ENCODE measurements around the gene CDK1. TPM values are rescaled to one million over a fixed set of nuclear protein-coding genes. Genes with fewer than 3 reads are reported as not detected.

Gene CDK1
- polyA plus RNA-seq, 4 donors: 2.7 to 38.1 (median 18.8) TPM

- H3K4me1 ChIP-seq (ENCODE audit: control insufficient read depth in 3 of 3, insufficient read depth in 2 of 3, low read depth in 1 of 3, low read length in 2 of 3): peaks cover 0 to 4% (median 2%) of the 10 kb centered on the region in 3 donors
- H3K36me3 ChIP-seq (ENCODE audit: control insufficient read depth in 3 of 3, insufficient read depth in 2 of 3, low read depth in 1 of 3, low read length in 3 of 3): peaks cover 0 to 3% (median 0%) of the 10 kb centered on the region in 3 donors
- no peak for FAIRE-seq
- 89 to 98% (median 95%) methylated on average over 3 of the region's 3 CpGs for WGBS, 3 donors
- H3K4me3 ChIP-seq (ENCODE audit: low read depth in 1 of 3, low read length in 3 of 3): no peak overlapping the region
- no peak overlapping the region for H3K27ac ChIP-seq (ENCODE audit: low read depth in 1 of 3, low read length in 2 of 3)
- no peaks in the 10 kb centered on the region for H3K9me3 ChIP-seq (ENCODE audit: control insufficient read depth in 2 of 2, insufficient read depth in 1 of 2, low read depth in 1 of 2, low read length in 1 of 2)
- DNase-seq: no peak
- H3K27me3 ChIP-seq (ENCODE audit: control insufficient read depth in 3 of 3, insufficient read depth in 3 of 3, low read length in 3 of 3): no peaks in the 10 kb centered on the region
Measured at GRCh38 chr10:60784641-60785040, 6.4 kb downstream of the CDK1 start.

GRCh38 chr10:60788544-60788943 is 10.3 kb downstream of the CDK1 start:
- no peak overlapping the region for H3K4me3 ChIP-seq (ENCODE audit: low read depth in 1 of 3, low read length in 3 of 3)
- no peaks in the 10 kb centered on the region for H3K4me1 ChIP-seq (ENCODE audit: control insufficient read depth in 3 of 3, insufficient read depth in 2 of 3, low read depth in 1 of 3, low read length in 2 of 3)
- H3K27me3 ChIP-seq (ENCODE audit: control insufficient read depth in 3 of 3, insufficient read depth in 3 of 3, low read length in 3 of 3): no peaks in the 10 kb centered on the region
- H3K9me3 ChIP-seq (ENCODE audit: control insufficient read depth in 2 of 2, insufficient read depth in 1 of 2, low read depth in 1 of 2, low read length in 1 of 2): no peaks in the 10 kb centered on the region
- FAIRE-seq (no peak), DNase-seq (no peak)
- H3K27ac ChIP-seq (ENCODE audit: low read depth in 1 of 3, low read length in 2 of 3): no peak overlapping the region
- peaks cover 0 to 3% (median 0%) of the 10 kb centered on the region in 3 donors for H3K36me3 ChIP-seq (ENCODE audit: control insufficient read depth in 3 of 3, insufficient read depth in 2 of 3, low read depth in 1 of 3, low read length in 3 of 3)

GRCh38 chr10:60789340-60789739 is 11.1 kb downstream of the CDK1 start:
- no peaks in the 10 kb centered on the region for H3K9me3 ChIP-seq (ENCODE audit: control insufficient read depth in 2 of 2, insufficient read depth in 1 of 2, low read depth in 1 of 2, low read length in 1 of 2)
- H3K27me3 ChIP-seq (ENCODE audit: control insufficient read depth in 3 of 3, insufficient read depth in 3 of 3, low read length in 3 of 3): no peaks in the 10 kb centered on the region
- WGBS, 3 donors: 45 to 90% (median 75%) methylated on average over 4 of the region's 4 CpGs
- FAIRE-seq: no peak
- H3K4me1 ChIP-seq (ENCODE audit: control insufficient read depth in 3 of 3, insufficient read depth in 2 of 3, low read depth in 1 of 3, low read length in 2 of 3): no peaks in the 10 kb centered on the region
- no peak overlapping the region for H3K27ac ChIP-seq (ENCODE audit: low read depth in 1 of 3, low read length in 2 of 3)
- H3K4me3 ChIP-seq (ENCODE audit: low read depth in 1 of 3, low read length in 3 of 3): no peak overlapping the region
- H3K36me3 ChIP-seq (ENCODE audit: control insufficient read depth in 3 of 3, insufficient read depth in 2 of 3, low read depth in 1 of 3, low read length in 3 of 3): peaks cover 0 to under 1% (median 0%) of the 10 kb centered on the region in 3 donors
- no peak for DNase-seq

- Histone ChIP-seq H3K27me3 (ENCODE audit: control insufficient read depth in 3 of 3, insufficient read depth in 3 of 3, low read length in 3 of 3) (no peaks in the 10 kb centered on the region), H3K4me3 (ENCODE audit: low read depth in 1 of 3, low read length in 3 of 3) (no peak overlapping the region), H3K36me3 (ENCODE audit: control insufficient read depth in 3 of 3, insufficient read depth in 2 of 3, low read depth in 1 of 3, low read length in 3 of 3) (no peaks in the 10 kb centered on the region), H3K9me3 (ENCODE audit: control insufficient read depth in 2 of 2, insufficient read depth in 1 of 2, low read depth in 1 of 2, low read length in 1 of 2) (no peaks in the 10 kb centered on the region), H3K4me1 (ENCODE audit: control insufficient read depth in 3 of 3, insufficient read depth in 2 of 3, low read depth in 1 of 3, low read length in 2 of 3) (no peaks in the 10 kb centered on the region), H3K27ac (ENCODE audit: low read depth in 1 of 3, low read length in 2 of 3) (no peak overlapping the region)
- WGBS, 3 donors: 93 to 96% (median 94%) methylated on average over 4 of the region's 4 CpGs
- FAIRE-seq: no peak
- no peak for DNase-seq
Measured at GRCh38 chr10:60794953-60795352, 16.7 kb downstream of the CDK1 start.

GRCh38 chr10:60795465-60796202 is 17.4 kb downstream of the CDK1 start:
- no peak for FAIRE-seq
- H3K27ac ChIP-seq (ENCODE audit: low read depth in 1 of 3, low read length in 2 of 3): no peak overlapping the region
- H3K27me3 ChIP-seq (ENCODE audit: control insufficient read depth in 3 of 3, insufficient read depth in 3 of 3, low read length in 3 of 3): no peaks in the 10 kb centered on the region
- DNase-seq: no peak
- no peaks in the 10 kb centered on the region for H3K9me3 ChIP-seq (ENCODE audit: control insufficient read depth in 2 of 2, insufficient read depth in 1 of 2, low read depth in 1 of 2, low read length in 1 of 2)
- no peaks in the 10 kb centered on the region for H3K36me3 ChIP-seq (ENCODE audit: control insufficient read depth in 3 of 3, insufficient read depth in 2 of 3, low read depth in 1 of 3, low read length in 3 of 3)
- no peaks in the 10 kb centered on the region for H3K4me1 ChIP-seq (ENCODE audit: control insufficient read depth in 3 of 3, insufficient read depth in 2 of 3, low read depth in 1 of 3, low read length in 2 of 3)
- H3K4me3 ChIP-seq (ENCODE audit: low read depth in 1 of 3, low read length in 3 of 3): no peak overlapping the region
- WGBS, 3 donors: 98 to 99% (median 99%) methylated on average over 3 of the region's 3 CpGs

GRCh38 chr10:60796481-60796880 is 18.2 kb downstream of the CDK1 start:
- Histone ChIP-seq H3K36me3 (ENCODE audit: control insufficient read depth in 3 of 3, insufficient read depth in 2 of 3, low read depth in 1 of 3, low read length in 3 of 3) (no peaks in the 10 kb centered on the region), H3K4me3 (ENCODE audit: low read depth in 1 of 3, low read length in 3 of 3) (no peak overlapping the region), H3K27ac (ENCODE audit: low read depth in 1 of 3, low read length in 2 of 3) (no peak overlapping the region), H3K4me1 (ENCODE audit: control insufficient read depth in 3 of 3, insufficient read depth in 2 of 3, low read depth in 1 of 3, low read length in 2 of 3) (no peaks in the 10 kb centered on the region), H3K27me3 (ENCODE audit: control insufficient read depth in 3 of 3, insufficient read depth in 3 of 3, low read length in 3 of 3) (no peaks in the 10 kb centered on the region), H3K9me3 (ENCODE audit: control insufficient read depth in 2 of 2, insufficient read depth in 1 of 2, low read depth in 1 of 2, low read length in 1 of 2) (no peaks in the 10 kb centered on the region)
- 97 to 100% (median 98%) methylated on average over 1 of the region's 1 CpG for WGBS, 3 donors
- DNase-seq (no peak), FAIRE-seq (no peak)

- no peaks in the 10 kb centered on the region for H3K4me1 ChIP-seq (ENCODE audit: control insufficient read depth in 3 of 3, insufficient read depth in 2 of 3, low read depth in 1 of 3, low read length in 2 of 3)
- FAIRE-seq: no peak
- H3K4me3 ChIP-seq (ENCODE audit: low read depth in 1 of 3, low read length in 3 of 3): no peak overlapping the region
- no peaks in the 10 kb centered on the region for H3K27me3 ChIP-seq (ENCODE audit: control insufficient read depth in 3 of 3, insufficient read depth in 3 of 3, low read length in 3 of 3)
- DNase-seq: no peak
- H3K36me3 ChIP-seq (ENCODE audit: control insufficient read depth in 3 of 3, insufficient read depth in 2 of 3, low read depth in 1 of 3, low read length in 3 of 3): no peaks in the 10 kb centered on the region
- WGBS, 3 donors: 72 to 77% (median 75%) methylated on average over 6 of the region's 6 CpGs
- no peak overlapping the region for H3K27ac ChIP-seq (ENCODE audit: low read depth in 1 of 3, low read length in 2 of 3)
- no peaks in the 10 kb centered on the region for H3K9me3 ChIP-seq (ENCODE audit: control insufficient read depth in 2 of 2, insufficient read depth in 1 of 2, low read depth in 1 of 2, low read length in 1 of 2)
Measured at GRCh38 chr10:60797200-60797599, 18.9 kb downstream of the CDK1 start.

GRCh38 chr10:60798031-60798430 is 19.8 kb downstream of the CDK1 start:
- 90 to 98% (median 95%) methylated on average over 3 of the region's 3 CpGs for WGBS, 3 donors
- Histone ChIP-seq H3K27ac (ENCODE audit: low read depth in 1 of 3, low read length in 2 of 3) (no peak overlapping the region), H3K27me3 (ENCODE audit: control insufficient read depth in 3 of 3, insufficient read depth in 3 of 3, low read length in 3 of 3) (no peaks in the 10 kb centered on the region), H3K9me3 (ENCODE audit: control insufficient read depth in 2 of 2, insufficient read depth in 1 of 2, low read depth in 1 of 2, low read length in 1 of 2) (no peaks in the 10 kb centered on the region), H3K36me3 (ENCODE audit: control insufficient read depth in 3 of 3, insufficient read depth in 2 of 3, low read depth in 1 of 3, low read length in 3 of 3) (no peaks in the 10 kb centered on the region), H3K4me3 (ENCODE audit: low read depth in 1 of 3, low read length in 3 of 3) (no peak overlapping the region), H3K4me1 (ENCODE audit: control insufficient read depth in 3 of 3, insufficient read depth in 2 of 3, low read depth in 1 of 3, low read length in 2 of 3) (no peaks in the 10 kb centered on the region)
- FAIRE-seq (no peak), DNase-seq (no peak)

GRCh38 chr10:60798870-60799269 is 20.6 kb downstream of the CDK1 start:
- Histone ChIP-seq H3K4me1 (ENCODE audit: control insufficient read depth in 3 of 3, insufficient read depth in 2 of 3, low read depth in 1 of 3, low read length in 2 of 3) (no peaks in the 10 kb centered on the region), H3K27ac (ENCODE audit: low read depth in 1 of 3, low read length in 2 of 3) (no peak overlapping the region), H3K9me3 (ENCODE audit: control insufficient read depth in 2 of 2, insufficient read depth in 1 of 2, low read depth in 1 of 2, low read length in 1 of 2) (no peaks in the 10 kb centered on the region), H3K4me3 (ENCODE audit: low read depth in 1 of 3, low read length in 3 of 3) (no peak overlapping the region), H3K36me3 (ENCODE audit: control insufficient read depth in 3 of 3, insufficient read depth in 2 of 3, low read depth in 1 of 3, low read length in 3 of 3) (no peaks in the 10 kb centered on the region), H3K27me3 (ENCODE audit: control insufficient read depth in 3 of 3, insufficient read depth in 3 of 3, low read length in 3 of 3) (no peaks in the 10 kb centered on the region)
- DNase-seq (no peak), FAIRE-seq (no peak)
- WGBS, 3 donors: 70 to 90% (median 83%) methylated on average over 4 of the region's 4 CpGs

Measured in small intestine (tissue), 7 donors.